IMR-90 (cell line): ENCODE data around the gene MIPEP. TPM values are rescaled to one million over a fixed set of nuclear protein-coding genes. Genes with fewer than 3 reads are reported as not detected.
A peak's percentile ranks its signal among the peaks of the same experiment; 100 is the strongest.

Source experiments
- ATAC-seq: fragments of 200-7000 bp; cut with Tn5 transposase; 2 replicates; pipeline ENCODE4 v1.9.1; 2020; ENCODE audit warnings: low read depth, mild to moderate bottlenecking, moderate library complexity
- BruUV-seq: library from RNA; stranded (reverse); fragments of 400-500 nt; replicated peaks from 2 replicates; lab custom pipeline; 2021; lab: Mats Ljungman, UMichigan
- CTCF ChIA-PET: fragments of 300-600 bp; formaldehyde crosslinking; extraction: SDS; loops from one replicate; lab custom pipeline; 2021; ENCODE audit warnings: antibody characterized with exemption; lab: Yijun Ruan, JAX
- POLR2A ChIA-PET: fragments of 300-600 bp; sonication (Branson Sonifier 250); formaldehyde crosslinking; loops from one replicate; lab custom pipeline; 2022; ENCODE audit warnings: antibody characterized with exemption; ENCODE audit not compliant: unreplicated experiment; lab: Charles Lee
- DNase-seq: peaks from one replicate; pipeline ENCODE4 v3.0.0; 2013
- H2AFZ ChIP-seq: replicated peaks from 2 replicates; pipeline ENCODE3; 2013; ENCODE audit warnings: low read length, mild to moderate bottlenecking; ENCODE audit not compliant: poor library complexity
- H2AK5ac ChIP-seq: 2 replicates; pipeline ENCODE4 v1.6.1; 2013; ENCODE audit warnings: low read depth, low read length, inconsistent platforms
- H2AK9ac ChIP-seq: replicated peaks from 2 replicates; pipeline ENCODE3; 2013; ENCODE audit warnings: mild to moderate bottlenecking, low read depth, low read length, moderate library complexity; ENCODE audit not compliant: poor library complexity
- H2BK120ac ChIP-seq: 2 replicates; pipeline ENCODE4 v1.6.1; 2013; ENCODE audit warnings: low read depth, low read length, inconsistent platforms
- H2BK15ac ChIP-seq: 3 replicates; pipeline ENCODE4 v1.6.1; 2013; ENCODE audit warnings: low read depth, low read length, inconsistent platforms
- H2BK20ac ChIP-seq: 2 replicates; pipeline ENCODE4 v1.6.1; 2013; ENCODE audit warnings: low read depth, mild to moderate bottlenecking, inconsistent platforms, low read length, moderate library complexity
- H2BK5ac ChIP-seq: 2 replicates; pipeline ENCODE4 v1.6.1; 2013; ENCODE audit warnings: mild to moderate bottlenecking, low read depth, low read length, inconsistent platforms; ENCODE audit not compliant: poor library complexity, severe bottlenecking
- H3K14ac ChIP-seq: replicated peaks from 2 replicates; pipeline ENCODE4 v1.6.1; 2013; ENCODE audit warnings: low read depth, low read length, inconsistent platforms
- H3K18ac ChIP-seq: 2 replicates; pipeline ENCODE4 v1.6.1; 2013; ENCODE audit warnings: low read depth, low read length, control low read depth
- H3K23ac ChIP-seq: 2 replicates; pipeline ENCODE4 v1.6.1; 2013; ENCODE audit warnings: low read depth, low read length, inconsistent platforms
- H3K27ac ChIP-seq: 2 replicates; pipeline ENCODE4 v1.5.1; 2013; ENCODE audit warnings: mild to moderate bottlenecking, control low read depth, low read length; ENCODE audit not compliant: insufficient read depth
- H3K27me3 ChIP-seq: 2 replicates; pipeline ENCODE4 v1.6.1; 2013; ENCODE audit warnings: low read length; ENCODE audit not compliant: control insufficient read depth, insufficient read depth
- H3K36me3 ChIP-seq: 2 replicates; pipeline ENCODE4 v1.6.1; 2013; ENCODE audit warnings: low read length, mixed read lengths; ENCODE audit not compliant: control insufficient read depth, insufficient read depth
- H3K4ac ChIP-seq: 2 replicates; pipeline ENCODE4 v1.6.1; 2013; ENCODE audit warnings: low read depth, low read length, inconsistent platforms
- H3K4me1 ChIP-seq: 2 replicates; pipeline ENCODE4 v1.6.1; 2013; ENCODE audit warnings: low read length, mixed read lengths; ENCODE audit not compliant: control insufficient read depth, insufficient read depth
- H3K4me2 ChIP-seq: 2 replicates; pipeline ENCODE4 v1.6.1; 2013; ENCODE audit warnings: low read depth, mild to moderate bottlenecking, control low read depth, low read length, moderate library complexity
- H3K4me3 ChIP-seq: 2 replicates; pipeline ENCODE4 v1.5.1; 2013; ENCODE audit warnings: low read depth, mild to moderate bottlenecking, control low read depth, low read length, moderate library complexity; ENCODE audit not compliant: insufficient read depth
- H3K56ac ChIP-seq: 2 replicates; pipeline ENCODE4 v1.6.1; 2013; ENCODE audit warnings: low read length, inconsistent platforms; ENCODE audit not compliant: insufficient read depth; ENCODE audit errors: extremely low read depth
- H3K79me1 ChIP-seq, 2 experiments: 2 replicates each; pipeline ENCODE4 v1.6.1; 2013; ENCODE audit warnings: low read length in 2 of 2, inconsistent platforms in 1 of 2, low read depth in 1 of 2
- H3K9ac ChIP-seq: 2 replicates; pipeline ENCODE4 v1.6.1; 2013; ENCODE audit warnings: low read depth, low read length, control low read depth
- H3K9me1 ChIP-seq: 2 replicates; pipeline ENCODE4 v1.6.1; 2013; ENCODE audit warnings: low read length, inconsistent platforms; ENCODE audit not compliant: insufficient read depth
- H3K9me3 ChIP-seq: 2 replicates; pipeline ENCODE4 v1.6.1; 2013; ENCODE audit warnings: low read length; ENCODE audit not compliant: control insufficient read depth, insufficient read depth
- H4K20me1 ChIP-seq: 2 replicates; pipeline ENCODE4 v1.6.1; 2013; ENCODE audit warnings: low read length, inconsistent platforms; ENCODE audit not compliant: insufficient read depth
- H4K5ac ChIP-seq: 2 replicates; pipeline ENCODE4 v1.6.1; 2013; ENCODE audit warnings: mild to moderate bottlenecking, low read depth, low read length, control low read depth
- H4K8ac ChIP-seq, 2 experiments: 2 replicates each; pipeline ENCODE4 v1.6.1; 2013; ENCODE audit warnings: low read depth in 2 of 2, low read length in 2 of 2, control low read depth in 1 of 2, inconsistent platforms in 1 of 2
- H4K91ac ChIP-seq: 2 replicates; pipeline ENCODE4 v1.6.1; 2013; ENCODE audit warnings: low read depth, low read length, inconsistent platforms; ENCODE audit not compliant: insufficient read depth
- BHLHE40 ChIP-seq: fragments of 150-350 bp; IDR thresholded peaks from 2 replicates; pipeline ENCODE4 v1.6.1; 2016; ENCODE audit warnings: mild to moderate bottlenecking, low read depth, low read length
- CEBPB ChIP-seq: IDR thresholded peaks from 2 replicates; pipeline ENCODE4 v1.6.1; 2012; ENCODE audit warnings: low read depth, low read length, improper control_type of control experiment
- FOS ChIP-seq: fragments of 150-350 bp; IDR thresholded peaks from 2 replicates; pipeline ENCODE4 v1.6.1; 2016; ENCODE audit warnings: low read depth, low read length
- MAFK ChIP-seq: IDR thresholded peaks from 2 replicates; pipeline ENCODE4 v1.6.1; 2012; ENCODE audit warnings: low read depth, low read length, improper control_type of control experiment
- MAZ ChIP-seq: IDR thresholded peaks from 2 replicates; pipeline ENCODE4 v1.6.1; 2012; ENCODE audit warnings: low read depth, mild to moderate bottlenecking, low read length, improper control_type of control experiment, moderate library complexity, borderline replicate concordance
- POLR2A ChIP-seq: IDR thresholded peaks from 2 replicates; pipeline ENCODE4 v1.6.1; 2012; ENCODE audit warnings: mild to moderate bottlenecking, low read depth, low read length
- RAD21 ChIP-seq: IDR thresholded peaks from 2 replicates; pipeline ENCODE4 v1.6.1; 2012; ENCODE audit warnings: low read length, improper control_type of control experiment
- RFX5 ChIP-seq: IDR thresholded peaks from 2 replicates; pipeline ENCODE4 v1.8.0; 2012; ENCODE audit warnings: low read depth, mild to moderate bottlenecking, low read length, moderate library complexity
- SMC3 ChIP-seq: fragments of 150-350 bp; IDR thresholded peaks from 2 replicates; pipeline ENCODE4 v1.6.1; 2016; ENCODE audit warnings: low read depth, mild to moderate bottlenecking, antibody characterized with exemption, low read length, moderate library complexity
- WGBS, 2 experiments: methylation state at CpG; one replicate each; pipeline versions ENCODE4 v1.1.5 to v1.1.7; 2013; ENCODE audit warnings: missing lambda C conversion rate in 2 of 2; ENCODE audit not compliant: insufficient read length in 1 of 2; ENCODE audit errors: extremely low coverage in 2 of 2; 5-methylcytosine and 5-hydroxymethylcytosine counted together
- dilution Hi-C: fragments of 300-500 bp; cut with HindIII; formaldehyde crosslinking; loops from one replicate; pipeline ENCODE4 v1.14.3; 2018; ENCODE audit warnings: low sequenced_read_pairs; ENCODE audit not compliant: unreplicated experiment
- in situ Hi-C: fragments of 300-500 bp; cut with MboI; formaldehyde crosslinking; loops from 3 replicates; pipeline ENCODE4 v1.14.3; 2019; ENCODE audit warnings: low sequenced_read_pairs, inconsistent platforms, mixed read lengths
- intact Hi-C: fragments of 100-400 bp; cut with micrococcal nuclease; formaldehyde crosslinking; loops from 2 replicates; pipeline ENCODE4 v1.10.0; 2022
- polyA plus RNA-seq, 3 experiments: library from polyadenylated mRNA; depleted of rRNA; stranded (reverse); fragments of >200 nt; gene quantifications; 2 replicates each; pipeline ENCODE4 v1.2.3, GENCODE V29; 2012; ENCODE audit warnings: low replicate concordance in 1 of 3
- total RNA-seq: library from RNA; depleted of rRNA; stranded (reverse); fragments of >200 nt; gene quantifications from 2 replicates; pipeline ENCODE4 v1.2.3, GENCODE V29; 2012
- TF ChIP-seq, protein P1 (sequence below): conservative IDR thresholded peaks from 2 replicates; pipeline ENCODE4 v1.5.1; 2012; ENCODE audit warnings: mild to moderate bottlenecking, low read depth, low read length, improper control_type of control experiment
- TF ChIP-seq, protein P2 (sequence below): fragments of 150-350 bp; IDR thresholded peaks from 2 replicates; pipeline ENCODE4 v1.6.1; 2017; ENCODE audit warnings: mild to moderate bottlenecking, antibody characterized with exemption, low read length, low read depth

The MIPEP gene
- total and polyA plus RNA-seq, 2 of the 4 experiments (the other 2 are of a cell fraction): 15.0 to 21.5 TPM

DNA sequence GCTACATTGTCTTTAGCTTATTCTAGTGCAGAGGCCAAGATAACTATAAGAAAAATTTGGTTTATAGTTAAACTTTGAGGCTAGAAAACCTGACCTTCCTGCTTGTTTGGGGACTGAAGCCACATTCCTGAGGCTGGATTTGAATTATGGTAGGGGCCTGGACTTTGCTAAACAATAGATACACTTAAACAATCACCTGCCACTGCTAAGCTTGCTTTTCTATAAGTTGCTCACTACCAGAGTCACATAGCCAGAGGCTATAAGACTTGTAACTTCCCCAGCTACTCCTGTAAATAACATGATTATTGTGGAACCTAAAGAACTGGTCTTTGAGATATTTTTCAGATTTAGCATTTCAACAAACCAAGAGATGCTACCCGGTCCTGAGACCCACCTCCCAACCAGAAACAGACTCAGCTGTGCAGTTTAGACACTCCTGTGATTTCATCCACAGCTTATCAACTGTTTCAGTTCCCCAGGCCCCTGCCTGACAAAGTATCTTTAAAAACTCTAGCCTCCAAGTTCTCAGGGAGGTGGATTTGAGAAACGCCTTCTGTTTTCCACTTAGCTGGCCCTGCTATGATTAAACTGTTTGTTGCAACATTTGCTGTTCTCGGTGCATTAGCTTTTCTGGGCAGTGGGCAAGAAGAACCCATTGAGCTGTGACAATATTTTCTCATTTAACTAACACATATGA lies 77.7 kb downstream of the MIPEP start (continued):
- TF ChIP-seq, protein P1, sequence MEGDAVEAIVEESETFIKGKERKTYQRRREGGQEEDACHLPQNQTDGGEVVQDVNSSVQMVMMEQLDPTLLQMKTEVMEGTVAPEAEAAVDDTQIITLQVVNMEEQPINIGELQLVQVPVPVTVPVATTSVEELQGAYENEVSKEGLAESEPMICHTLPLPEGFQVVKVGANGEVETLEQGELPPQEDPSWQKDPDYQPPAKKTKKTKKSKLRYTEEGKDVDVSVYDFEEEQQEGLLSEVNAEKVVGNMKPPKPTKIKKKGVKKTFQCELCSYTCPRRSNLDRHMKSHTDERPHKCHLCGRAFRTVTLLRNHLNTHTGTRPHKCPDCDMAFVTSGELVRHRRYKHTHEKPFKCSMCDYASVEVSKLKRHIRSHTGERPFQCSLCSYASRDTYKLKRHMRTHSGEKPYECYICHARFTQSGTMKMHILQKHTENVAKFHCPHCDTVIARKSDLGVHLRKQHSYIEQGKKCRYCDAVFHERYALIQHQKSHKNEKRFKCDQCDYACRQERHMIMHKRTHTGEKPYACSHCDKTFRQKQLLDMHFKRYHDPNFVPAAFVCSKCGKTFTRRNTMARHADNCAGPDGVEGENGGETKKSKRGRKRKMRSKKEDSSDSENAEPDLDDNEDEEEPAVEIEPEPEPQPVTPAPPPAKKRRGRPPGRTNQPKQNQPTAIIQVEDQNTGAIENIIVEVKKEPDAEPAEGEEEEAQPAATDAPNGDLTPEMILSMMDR: no peak
- TF ChIP-seq RFX5: no peak

DNA sequence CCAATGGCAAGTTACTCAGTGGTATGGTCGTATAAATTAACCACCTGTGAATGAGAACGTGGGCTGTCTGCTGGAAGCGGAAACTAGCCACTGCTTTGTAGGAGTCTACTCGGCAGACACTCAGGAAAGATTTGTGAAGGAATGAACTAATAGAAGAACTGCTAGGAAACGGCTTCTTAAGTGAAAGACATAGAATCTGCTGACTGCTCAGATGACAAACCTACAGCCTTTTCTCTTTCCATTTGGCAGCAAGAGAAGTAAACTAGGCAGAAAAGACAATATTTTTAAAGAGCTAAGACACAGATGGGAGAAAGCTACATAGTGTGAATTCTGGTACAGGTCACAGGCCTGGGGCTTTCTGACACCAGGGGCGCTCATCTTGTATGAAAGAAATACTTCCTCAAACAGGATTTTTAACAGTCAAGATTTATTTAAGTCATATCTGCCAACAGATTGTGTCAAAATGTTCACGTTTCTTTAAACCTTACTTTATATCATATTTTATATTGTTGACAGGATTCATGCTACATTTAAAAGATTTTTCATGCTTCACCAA lies 78.4 kb downstream of the MIPEP start:
- DNase-seq (no peak), ATAC-seq (no peak)
- Histone ChIP-seq H3K56ac (no peak overlapping the region), H3K23ac (no peak overlapping the region), H3K14ac (no peak overlapping the region), H3K27ac (peak overlapping the region; percentile 47; the same call in 1 of the 2 replicates), H3K36me3 (no peaks in the 10 kb centered on the region; the same call in 1 of the 2 replicates), H3K9ac (peak overlapping the region; percentile 41; the same call in 1 of the 2 replicates), H2AK5ac (no peak overlapping the region), H3K4ac (no peak overlapping the region), H4K91ac (no peak overlapping the region), H3K4me2 (no peak overlapping the region), H4K20me1 (no peaks in the 10 kb centered on the region), H2BK15ac (peak overlapping the region; percentile 45; the same call in 2 of the 3 replicates), H3K9me3 (no peaks in the 10 kb centered on the region), H2BK120ac (peak overlapping the region; percentile 39), H3K4me3 (no peak overlapping the region), H2AFZ (no peak overlapping the region), H2BK20ac (no peak overlapping the region), H3K27me3 (no peaks in the 10 kb centered on the region), H2AK9ac (no peak overlapping the region), H2BK5ac (no peak overlapping the region), H4K8ac (no peak overlapping the region), H3K79me1 (no peaks in the 10 kb centered on the region), H3K9me1 (no peaks in the 10 kb centered on the region), H3K18ac (peak overlapping the region; percentile 87), H4K5ac (peak overlapping the region; percentile 79), H3K4me1 (peaks cover 16% of the 10 kb centered on the region)
- BruUV-seq: no TSS peak
- intact Hi-C loops: no loop called here
- dilution Hi-C loops: no loop called here
- WGBS, 2 experiments: no CpG with 5 or more reads among the region's 7 CpGs
- ChIA-PET POLR2A (no interaction called here), CTCF (interaction anchor here (0.9 kb wide), 1 partner anchor 102 kb away, joined by 3 read pairs; no protein-coding TSS in a partner anchor)
- in situ Hi-C loops: no loop called here
- TF ChIP-seq MAFK (no peak), CEBPB (no peak), BHLHE40 (no peak), SMC3 (no peak), RAD21 (no peak), POLR2A (no peak), RFX5 (no peak), MAZ (no peak), FOS (no peak)
- TF ChIP-seq, protein P2, sequence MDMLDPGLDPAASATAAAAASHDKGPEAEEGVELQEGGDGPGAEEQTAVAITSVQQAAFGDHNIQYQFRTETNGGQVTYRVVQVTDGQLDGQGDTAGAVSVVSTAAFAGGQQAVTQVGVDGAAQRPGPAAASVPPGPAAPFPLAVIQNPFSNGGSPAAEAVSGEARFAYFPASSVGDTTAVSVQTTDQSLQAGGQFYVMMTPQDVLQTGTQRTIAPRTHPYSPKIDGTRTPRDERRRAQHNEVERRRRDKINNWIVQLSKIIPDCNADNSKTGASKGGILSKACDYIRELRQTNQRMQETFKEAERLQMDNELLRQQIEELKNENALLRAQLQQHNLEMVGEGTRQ: no peak
- TF ChIP-seq, protein P1: no peak
